Left forelimb (tissue), 1 donor: ENCODE data around the gene ARSB.

Source experiments
- DNase-seq: peaks from one replicate; pipeline ENCODE4 v3.0.0-alpha.2; 2018; ENCODE audit warnings: low spot score

Gene ARSB

GRCh38 chr5:78804995-78805394 lies 180.1 kb downstream of the ARSB start:
- DNase-seq: no peak

DNA sequence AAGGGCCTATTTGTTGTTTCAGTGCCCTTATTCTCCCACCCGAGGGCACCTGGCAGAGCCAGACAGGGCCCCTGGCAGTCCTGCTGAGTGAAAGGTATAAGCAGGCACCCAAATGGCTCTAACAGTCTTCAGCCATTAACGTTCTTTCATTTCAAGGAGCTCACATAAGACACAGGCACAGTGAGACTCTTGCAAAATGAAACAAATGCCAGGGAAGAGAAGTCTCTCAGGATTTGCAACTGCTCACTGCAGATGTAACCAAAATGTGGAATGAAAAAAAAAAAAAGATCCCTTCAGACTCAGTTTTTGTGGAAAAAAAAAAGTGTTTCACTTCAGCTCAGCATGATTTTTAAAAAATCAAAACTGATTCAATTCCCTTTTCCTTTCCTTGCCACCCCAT lies 181.2 kb downstream of the ARSB start:
- no peak for DNase-seq

- no peak for DNase-seq
These were observed 181.8 kb downstream of the ARSB start for GRCh38 chr5:78803353-78803752.

GRCh38 chr5:78801413-78801812 lies 183.7 kb downstream of the ARSB start:
- DNase-seq: no peak

DNA sequence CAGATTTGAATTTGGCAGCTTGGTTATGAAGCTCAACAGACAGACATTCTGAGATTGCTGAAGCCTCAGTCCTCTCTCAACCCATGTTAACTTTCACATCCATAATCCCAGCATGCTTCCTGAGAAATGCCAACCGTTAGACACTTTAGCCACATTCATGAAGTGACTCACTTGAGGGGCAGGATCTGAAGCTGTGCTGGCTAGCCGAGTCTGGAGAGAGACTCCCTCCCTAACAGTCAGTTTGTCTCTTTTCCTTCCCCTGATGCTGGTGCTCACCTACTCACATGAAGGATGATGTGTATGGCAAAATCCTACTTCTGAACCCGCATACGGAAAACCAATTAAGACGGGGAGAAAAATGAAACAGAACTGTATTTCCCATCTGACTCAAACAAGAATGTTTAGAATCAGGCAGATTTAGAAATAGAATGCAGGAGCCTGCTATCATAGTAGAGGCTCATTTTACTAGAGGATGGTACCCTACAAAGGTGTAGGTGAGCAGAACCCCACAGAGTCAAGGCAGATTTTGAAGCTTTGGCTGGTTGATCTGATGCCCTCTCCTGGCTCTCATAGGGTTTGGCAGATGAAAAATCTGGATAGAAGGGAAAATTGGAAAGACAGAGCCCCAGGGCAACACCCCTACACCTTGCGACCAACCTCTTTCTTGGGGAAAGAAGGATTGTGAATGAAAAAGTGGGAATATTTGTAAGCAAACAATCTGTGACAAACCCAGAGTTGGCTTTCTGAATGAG lies 185.7 kb downstream of the ARSB start:
- DNase-seq: no peak

- no peak for DNase-seq
These were observed 186.5 kb downstream of the ARSB start for GRCh38 chr5:78798673-78799029.

- no peak for DNase-seq
These were observed 187.0 kb downstream of the ARSB start for GRCh38 chr5:78797936-78798672.

DNA sequence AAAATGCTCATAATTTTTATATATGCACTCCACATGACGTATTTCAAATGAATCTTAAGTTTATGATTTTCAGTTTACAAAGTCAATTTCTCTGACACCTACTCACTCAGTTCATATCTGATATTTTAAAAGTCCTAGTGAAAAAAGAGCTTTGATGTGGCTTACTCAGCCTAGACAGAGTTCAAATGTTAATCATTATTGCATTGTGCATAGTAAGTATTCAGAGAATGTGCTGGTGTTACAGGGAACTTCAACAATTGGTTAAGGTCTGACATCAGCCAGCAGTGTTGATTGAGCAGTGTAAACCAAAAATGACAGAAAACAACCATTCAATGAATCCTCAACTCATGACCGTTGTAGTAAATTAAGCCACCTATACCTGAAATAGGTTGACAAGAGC lies 189.4 kb downstream of the ARSB start:
- DNase-seq: no peak

DNA sequence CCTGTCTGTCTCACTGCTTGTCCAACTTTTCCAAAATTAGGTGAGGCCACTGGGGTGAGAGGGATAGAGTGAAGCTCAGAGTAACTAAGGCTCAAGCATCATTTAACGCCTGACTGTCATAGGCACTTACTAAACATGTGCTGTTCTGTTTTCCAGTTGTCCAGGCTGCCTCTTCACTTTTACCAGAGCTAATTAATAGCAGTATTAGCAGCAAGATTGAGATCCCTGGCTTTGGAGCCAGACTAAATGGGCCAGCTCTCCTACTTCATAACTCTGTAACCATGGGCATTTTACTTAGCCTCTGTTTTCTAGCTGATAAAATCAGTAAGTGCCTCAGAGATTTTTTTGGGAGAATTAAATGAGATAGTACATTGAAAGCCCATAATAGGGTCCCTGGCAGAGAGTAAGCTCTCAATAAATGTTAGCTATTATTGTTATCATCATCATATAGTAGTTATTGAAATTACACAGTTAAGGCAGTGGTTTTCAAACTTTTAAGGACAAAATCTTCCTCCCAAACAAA lies 190.4 kb downstream of the ARSB start:
- no peak for DNase-seq

GRCh38 chr5:78793907-78794662 lies 191.0 kb downstream of the ARSB start:
- no peak for DNase-seq

GRCh38 chr5:78792345-78793055 lies 192.6 kb downstream of the ARSB start:
- DNase-seq: no peak

- DNase-seq: no peak
These were observed 193.5 kb downstream of the ARSB start for GRCh38 chr5:78791501-78792100.

DNA sequence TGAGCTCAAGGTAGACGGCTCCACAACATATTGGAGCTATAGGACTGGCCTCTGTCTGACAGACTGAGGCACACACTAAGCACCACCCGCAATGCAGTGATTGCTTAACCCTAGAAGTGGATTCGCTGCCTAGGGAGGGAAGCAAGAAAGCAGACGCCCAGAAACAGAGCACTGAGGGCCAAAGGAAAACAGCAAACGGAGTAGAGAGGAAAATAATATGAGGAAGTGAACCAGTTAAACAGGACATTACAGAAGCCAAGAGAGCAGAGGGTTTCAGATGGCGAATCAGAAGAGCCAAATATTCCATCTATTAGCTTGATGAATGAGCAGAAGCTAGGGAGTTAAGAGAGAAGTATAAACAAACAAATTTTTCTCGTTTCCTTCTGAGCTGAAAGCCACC lies 197.3 kb downstream of the ARSB start:
- DNase-seq: no peak

- no peak for DNase-seq
These were observed 199.7 kb downstream of the ARSB start for GRCh38 chr5:78785454-78785853.

DNA sequence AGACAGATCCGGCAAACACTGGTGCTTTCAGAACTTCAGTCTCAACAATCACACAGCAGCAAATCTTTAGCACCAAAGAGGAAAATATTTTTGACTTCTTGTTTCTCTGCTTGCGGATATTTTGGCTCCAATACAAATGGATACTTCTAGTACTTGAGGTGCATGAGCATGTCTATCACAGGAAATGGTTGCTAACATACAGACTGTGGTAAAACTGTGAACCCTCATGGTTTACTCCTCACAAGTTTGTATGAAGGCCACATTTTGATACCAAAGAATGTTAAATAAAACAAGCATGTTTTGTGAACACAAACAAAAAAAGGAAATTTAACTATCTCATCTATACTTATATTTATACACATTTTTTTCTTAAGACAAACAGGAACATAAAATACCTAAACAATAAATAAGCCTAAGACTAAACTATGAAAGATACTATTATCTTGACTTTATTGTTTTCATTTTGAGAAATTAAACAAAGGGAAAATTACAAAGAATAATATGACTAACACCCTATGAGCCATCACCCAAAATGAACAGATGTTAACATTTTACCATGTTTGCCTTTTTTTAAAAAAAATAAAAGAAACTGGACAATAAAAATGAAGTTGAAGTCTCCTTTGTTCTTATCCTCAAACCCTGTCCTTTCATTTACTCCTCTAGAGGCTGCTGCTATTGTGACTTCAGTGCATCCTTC lies 201.5 kb downstream of the ARSB start:
- no peak for DNase-seq

DNA sequence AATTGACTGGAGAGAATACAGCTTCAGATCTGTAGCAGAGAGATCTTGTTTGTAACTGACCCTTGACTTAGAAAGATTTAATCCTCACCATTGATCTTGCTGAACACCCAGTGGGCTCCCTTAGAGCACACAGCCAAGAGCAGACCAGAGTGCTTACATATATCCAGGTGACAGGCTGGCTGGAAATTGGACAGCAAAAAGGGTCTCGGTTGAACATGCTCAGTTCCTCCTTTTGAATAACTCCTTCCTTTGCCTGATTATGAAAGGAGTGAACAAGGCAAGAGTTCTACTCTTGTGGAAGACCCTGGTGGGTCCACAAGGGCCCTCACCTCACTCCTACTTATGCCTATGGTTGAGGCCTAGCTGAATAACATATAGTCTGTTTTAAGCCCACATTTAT lies 202.4 kb downstream of the ARSB start:
- DNase-seq: no peak

- DNase-seq: no peak
These were observed 203.4 kb downstream of the ARSB start for GRCh38 chr5:78781611-78782286.

- DNase-seq: no peak
These were observed 205.1 kb downstream of the ARSB start for GRCh38 chr5:78779771-78780616.

GRCh38 chr5:78779262-78779661 lies 205.8 kb downstream of the ARSB start:
- DNase-seq: no peak

DNA sequence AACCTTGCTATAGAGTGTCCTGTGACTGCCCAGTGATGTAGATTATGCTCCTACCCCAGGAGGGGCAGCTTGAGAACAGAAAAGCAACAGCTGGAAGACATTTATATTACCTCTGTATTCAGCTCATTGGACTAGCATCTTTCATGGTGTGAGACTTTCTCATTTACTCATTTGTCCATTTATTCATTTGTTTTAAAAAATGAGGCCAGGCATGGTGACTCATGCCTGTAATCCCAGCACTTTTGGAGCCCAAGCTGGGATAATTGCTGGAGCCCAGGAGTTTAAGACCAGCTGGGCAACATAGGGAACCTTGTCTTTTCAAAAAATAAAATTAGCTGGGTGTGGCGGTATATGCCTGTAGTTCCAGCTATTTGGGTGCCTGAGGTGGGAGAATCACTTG lies 206.6 kb downstream of the ARSB start:
- no peak for DNase-seq
